Spinal cord (tissue), 10 donors: Measurements from ENCODE around the gene METAP1D. TPM values are rescaled to one million over a fixed set of nuclear protein-coding genes. Genes with fewer than 3 reads are reported as not detected.

Experiments
- DNase-seq, 6 donors: peaks; one replicate each; pipeline versions ENCODE4 v3.0.0 to v3.0.0-alpha.2; 2013 to 2015; ENCODE audit warnings: low spot score in 6 of 6, low read depth in 4 of 6
- H3K27ac ChIP-seq: one replicate; pipeline ENCODE4 v1.5.1; 2013; ENCODE audit warnings: low read depth, low read length, control low read depth
- H3K27me3 ChIP-seq: one replicate; pipeline ENCODE4 v1.6.1; 2013; ENCODE audit warnings: low read length; ENCODE audit not compliant: control insufficient read depth, insufficient read depth
- H3K36me3 ChIP-seq: one replicate; pipeline ENCODE4 v1.6.1; 2013; ENCODE audit warnings: low read length; ENCODE audit not compliant: control insufficient read depth, insufficient read depth
- H3K4me1 ChIP-seq: one replicate; pipeline ENCODE4 v1.6.1; 2013; ENCODE audit warnings: low read length; ENCODE audit not compliant: control insufficient read depth, insufficient read depth
- H3K4me3 ChIP-seq: one replicate; pipeline ENCODE4 v1.5.1; 2013; ENCODE audit warnings: low read depth, low read length, control low read depth
- H3K9me3 ChIP-seq: one replicate; pipeline ENCODE4 v1.6.1; 2013; ENCODE audit warnings: low read length; ENCODE audit not compliant: control insufficient read depth, insufficient read depth
- WGBS: methylation state at CpG from one replicate; pipeline ENCODE4 v1.1.5; 2013; ENCODE audit warnings: missing lambda C conversion rate; ENCODE audit not compliant: insufficient coverage; 5-methylcytosine and 5-hydroxymethylcytosine counted together
- polyA plus RNA-seq, 2 donors: library from polyadenylated mRNA; unstranded; fragments of 120-200 nt; gene quantifications; one replicate each; pipeline ENCODE4 v1.2.1, GENCODE V29; 2013; ENCODE audit not compliant: insufficient read length in 2 of 2
- total RNA-seq, 2 donors: library from RNA; depleted of rRNA in 1 of 2; stranded (reverse); fragments of 120-200 nt in 1 of 2; fragments of >200 nt in 1 of 2; gene quantifications; one replicate each; pipeline versions ENCODE4 v1.2.3 to v1.2.4, GENCODE V29; 2013 to 2014
- donor health status: healthy.

Gene METAP1D
- total and polyA plus RNA-seq, 4 donors = 9.6 to 13.0 (median 10.3) TPM

DNA sequence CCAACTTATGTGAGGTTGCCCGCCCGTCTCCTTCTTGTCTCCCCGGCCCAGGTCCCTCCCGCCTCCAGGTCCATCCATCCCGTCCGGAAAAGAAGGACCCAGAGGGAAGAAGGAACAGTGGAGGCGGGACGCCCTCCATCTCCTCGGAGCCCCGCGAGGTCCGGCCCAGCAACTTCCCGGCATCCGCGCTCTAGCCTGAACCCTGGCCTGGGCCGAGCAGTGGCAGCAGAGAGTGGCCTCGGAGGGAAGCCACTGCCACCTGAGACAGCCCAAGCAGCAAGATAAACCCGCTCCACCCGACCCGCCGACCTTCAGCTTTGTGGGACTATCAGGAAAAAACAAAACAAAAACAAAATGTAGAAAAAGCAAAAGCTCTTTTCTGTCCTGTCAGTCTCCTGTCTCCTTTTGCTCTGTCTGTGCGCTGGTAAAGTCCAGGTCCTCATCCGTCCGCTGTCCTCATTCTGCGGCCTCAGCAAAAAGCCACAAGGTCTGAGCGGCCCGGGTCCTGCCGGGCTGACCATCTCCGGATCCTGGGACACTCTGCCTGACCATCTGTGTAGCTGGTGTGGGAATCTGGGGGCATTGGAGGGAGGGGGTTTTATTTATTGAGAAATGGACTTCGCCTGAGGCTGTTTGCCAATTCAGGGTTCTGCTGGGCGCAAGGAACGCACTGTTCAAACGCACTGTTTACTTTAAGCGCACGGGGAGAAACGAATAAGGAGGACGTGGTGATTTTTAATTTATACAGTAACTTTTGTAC lies 88.7 kb downstream of the METAP1D start:
- Histone ChIP-seq H3K4me3 (no peak overlapping the region), H3K27ac (no peak overlapping the region), H3K27me3 (peaks cover 98% of the 10 kb centered on the region), H3K9me3 (no peaks in the 10 kb centered on the region), H3K4me1 (peaks cover 47% of the 10 kb centered on the region), H3K36me3 (no peaks in the 10 kb centered on the region)
- WGBS = 2% methylated on average over 34 of the region's 37 CpGs
- DNase-seq = peak in 2 of 6 donors; percentile 24 to 41

DNA sequence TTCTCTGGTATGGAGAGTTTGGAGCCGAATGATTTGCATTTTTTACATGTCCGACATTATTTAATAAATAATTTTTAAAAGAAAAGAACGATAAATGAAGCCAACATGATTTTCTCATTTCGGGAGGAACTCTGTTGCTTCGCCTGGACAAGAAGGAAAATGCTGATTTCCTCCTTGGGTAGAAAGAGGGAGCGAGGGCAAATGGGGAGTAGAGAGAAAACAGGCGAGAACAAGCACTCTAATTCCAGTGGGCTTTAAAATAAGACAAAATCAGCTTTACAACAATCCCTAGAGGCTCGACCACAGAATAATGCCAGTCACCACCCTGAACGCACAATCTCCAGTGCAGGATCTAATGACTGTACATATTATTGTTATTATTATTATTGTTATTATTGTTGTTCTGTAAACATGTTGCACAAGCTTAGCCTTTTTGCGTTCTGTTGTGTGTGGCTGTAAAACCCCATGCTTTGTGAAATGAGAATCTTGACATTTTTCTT lies 89.3 kb downstream of the METAP1D start:
- Histone ChIP-seq H3K27ac (no peak overlapping the region), H3K4me3 (no peak overlapping the region), H3K4me1 (peaks cover 44% of the 10 kb centered on the region), H3K36me3 (no peaks in the 10 kb centered on the region), H3K9me3 (no peaks in the 10 kb centered on the region), H3K27me3 (peaks cover 98% of the 10 kb centered on the region)
- WGBS = 0% methylated on average over 1 of the region's 10 CpGs
- peak in 1 of 6 donors; percentile 35 for DNase-seq

DNA sequence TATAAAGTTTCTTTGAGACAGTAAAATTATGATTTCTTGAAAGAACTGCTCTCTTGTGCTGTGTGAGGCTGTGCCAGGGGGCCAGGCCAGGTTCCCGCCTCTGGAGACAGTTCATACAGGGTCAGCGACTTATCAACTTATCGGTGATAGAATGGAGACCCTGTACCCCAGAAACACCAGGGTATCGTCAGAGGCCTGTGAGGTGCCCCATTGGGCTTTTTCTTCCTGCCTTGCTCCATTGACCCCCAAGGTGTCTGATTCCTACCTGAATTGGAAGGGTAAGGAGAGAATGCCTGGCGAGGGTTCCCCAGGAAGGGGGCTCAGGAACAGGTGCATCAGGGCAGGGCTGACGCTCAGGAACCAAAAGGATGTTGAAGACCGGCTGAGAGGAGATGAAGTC lies 89.9 kb downstream of the METAP1D start:
- H3K27me3 ChIP-seq = peaks cover 98% of the 10 kb centered on the region
- H3K9me3 ChIP-seq = no peaks in the 10 kb centered on the region
- peak in 1 of 6 donors; percentile 2 for DNase-seq
- 16% methylated on average over 6 of the region's 7 CpGs for WGBS
- H3K4me3 ChIP-seq = no peak overlapping the region
- H3K27ac ChIP-seq = no peak overlapping the region
- H3K4me1 ChIP-seq = peaks cover 44% of the 10 kb centered on the region
- no peaks in the 10 kb centered on the region for H3K36me3 ChIP-seq

DNA sequence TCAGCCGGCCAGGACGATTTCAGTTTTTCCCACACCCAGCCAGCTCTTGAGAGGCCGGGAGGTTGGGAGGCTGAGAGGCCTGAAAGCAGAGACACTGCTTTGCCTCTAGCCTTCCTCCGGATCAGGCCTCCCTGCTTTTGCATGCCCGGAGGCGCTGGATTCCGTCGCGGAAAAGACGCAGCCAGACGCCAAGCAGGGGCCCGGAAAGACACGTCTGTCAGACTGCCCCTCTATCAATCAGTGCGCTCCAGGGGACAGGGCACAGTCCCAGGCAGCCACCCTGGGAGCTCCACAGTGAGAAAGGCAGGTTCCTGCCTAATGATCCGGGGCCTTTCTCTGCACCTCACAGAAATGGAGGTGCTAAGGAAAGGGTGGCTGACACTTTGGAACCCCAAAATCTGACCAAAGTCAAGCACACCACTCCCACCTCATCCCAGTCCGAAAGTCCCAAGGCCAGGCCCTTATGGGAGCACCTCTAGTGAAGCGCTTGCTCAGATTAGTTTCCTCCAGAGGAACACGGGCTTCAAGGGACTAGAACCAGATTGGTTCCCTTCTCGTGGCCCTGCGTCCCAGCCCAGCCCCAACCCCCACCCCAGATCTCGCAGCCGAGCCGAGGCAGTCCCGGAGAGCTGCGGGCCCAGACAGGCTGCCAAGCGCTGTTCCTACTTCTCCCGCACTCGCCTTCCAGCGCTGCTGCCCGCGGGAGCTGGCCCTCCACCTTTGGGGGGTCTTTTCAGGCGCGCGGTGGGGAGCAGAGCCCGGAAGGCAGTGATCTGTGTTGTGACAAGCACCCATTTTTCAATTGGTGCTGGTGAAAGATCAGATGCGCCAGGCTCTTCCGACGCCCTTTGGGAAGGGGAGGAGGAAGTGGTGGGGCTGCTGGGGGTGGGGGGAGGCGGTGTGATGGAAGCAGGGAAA lies 90.5 kb downstream of the METAP1D start:
- H3K9me3 ChIP-seq = no peaks in the 10 kb centered on the region
- H3K4me3 ChIP-seq = no peak overlapping the region
- peak in 2 of 6 donors; percentile 5 to 20 for DNase-seq
- no peaks in the 10 kb centered on the region for H3K36me3 ChIP-seq
- WGBS = 2% methylated on average over 37 of the region's 39 CpGs
- H3K27ac ChIP-seq = no peak overlapping the region
- H3K27me3 ChIP-seq = peaks cover 98% of the 10 kb centered on the region
- peaks cover 44% of the 10 kb centered on the region for H3K4me1 ChIP-seq

DNA sequence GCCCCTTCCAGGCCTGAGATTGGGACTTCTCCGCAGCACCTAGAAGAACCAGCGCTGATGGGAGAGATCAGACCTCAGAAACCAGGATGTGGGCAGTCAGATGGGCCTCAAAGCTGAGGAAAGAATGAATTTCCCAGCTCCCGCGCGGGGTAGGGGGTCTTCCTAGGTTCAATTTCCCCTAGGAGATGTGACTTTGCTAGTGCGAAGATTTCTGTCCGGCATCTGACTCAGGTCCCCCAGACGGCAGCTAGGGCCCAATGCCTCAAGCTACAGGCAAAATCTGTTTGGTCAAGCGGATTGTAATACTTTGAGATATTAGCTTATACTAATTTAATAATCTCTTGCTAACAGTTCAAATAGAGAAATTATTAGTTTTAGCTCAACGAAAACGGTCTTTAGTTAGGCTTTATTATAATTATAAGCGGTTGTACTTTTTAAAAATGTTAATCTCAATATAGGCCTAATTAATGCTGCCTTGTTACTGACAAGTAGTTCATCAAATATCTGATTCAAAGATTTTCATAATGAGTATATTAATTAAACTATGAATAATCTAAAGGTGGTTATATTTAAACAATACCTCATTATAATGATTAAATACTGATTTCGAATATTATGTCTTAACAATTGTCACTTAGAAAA lies 91.4 kb downstream of the METAP1D start:
- 0% methylated on average over 2 of the region's 13 CpGs for WGBS
- Histone ChIP-seq H3K27ac (no peak overlapping the region), H3K4me1 (peaks cover 44% of the 10 kb centered on the region), H3K4me3 (no peak overlapping the region), H3K27me3 (peaks cover 98% of the 10 kb centered on the region), H3K36me3 (no peaks in the 10 kb centered on the region), H3K9me3 (no peaks in the 10 kb centered on the region)
- DNase-seq = peak in 2 of 6 donors; percentile 40 to 41

DNA sequence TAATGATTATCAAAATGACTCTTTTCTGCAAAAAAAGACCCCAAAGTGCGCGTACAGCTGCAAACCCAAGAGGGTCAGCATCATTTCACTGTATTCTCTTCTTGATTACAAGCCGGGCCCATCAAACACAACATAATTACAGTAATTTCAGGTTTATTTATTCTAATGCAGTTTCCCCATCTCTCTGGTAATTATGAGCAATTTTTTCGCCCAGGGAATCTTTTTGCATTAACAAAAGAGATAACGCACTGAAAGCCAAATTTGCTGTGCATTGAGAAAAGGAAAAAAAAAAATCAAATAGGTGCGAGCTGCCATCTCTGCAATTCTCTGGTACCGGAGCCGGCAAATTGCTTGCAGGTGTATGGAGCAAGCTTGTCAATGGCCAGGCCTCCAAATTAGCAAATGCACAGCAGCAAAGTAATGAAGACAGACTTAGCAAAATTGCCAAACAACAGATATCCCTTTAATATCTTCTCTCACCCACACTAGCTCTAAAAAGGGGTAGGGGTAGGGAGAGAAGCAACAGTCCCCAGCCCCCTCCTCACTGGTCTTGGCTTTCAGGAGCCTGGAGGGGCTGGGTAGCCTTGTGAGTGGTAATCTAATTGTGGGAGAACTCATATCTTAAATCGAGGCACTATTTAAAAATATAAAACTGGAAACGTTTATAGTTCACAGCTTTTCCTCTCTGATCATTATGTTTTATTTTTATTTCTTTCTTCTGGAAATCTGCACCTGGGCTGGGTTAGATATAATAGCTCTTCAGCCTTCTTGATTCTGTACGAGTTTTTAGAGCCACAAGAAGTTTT lies 92.2 kb downstream of the METAP1D start:
- no peak overlapping the region for H3K4me3 ChIP-seq
- peak in 2 of 6 donors; percentile 60 to 70 for DNase-seq
- peaks cover 44% of the 10 kb centered on the region for H3K4me1 ChIP-seq
- H3K27me3 ChIP-seq = peaks cover 98% of the 10 kb centered on the region
- WGBS = 5% methylated on average over 3 of the region's 11 CpGs
- H3K36me3 ChIP-seq = no peaks in the 10 kb centered on the region
- H3K9me3 ChIP-seq = no peaks in the 10 kb centered on the region
- no peak overlapping the region for H3K27ac ChIP-seq

DNA sequence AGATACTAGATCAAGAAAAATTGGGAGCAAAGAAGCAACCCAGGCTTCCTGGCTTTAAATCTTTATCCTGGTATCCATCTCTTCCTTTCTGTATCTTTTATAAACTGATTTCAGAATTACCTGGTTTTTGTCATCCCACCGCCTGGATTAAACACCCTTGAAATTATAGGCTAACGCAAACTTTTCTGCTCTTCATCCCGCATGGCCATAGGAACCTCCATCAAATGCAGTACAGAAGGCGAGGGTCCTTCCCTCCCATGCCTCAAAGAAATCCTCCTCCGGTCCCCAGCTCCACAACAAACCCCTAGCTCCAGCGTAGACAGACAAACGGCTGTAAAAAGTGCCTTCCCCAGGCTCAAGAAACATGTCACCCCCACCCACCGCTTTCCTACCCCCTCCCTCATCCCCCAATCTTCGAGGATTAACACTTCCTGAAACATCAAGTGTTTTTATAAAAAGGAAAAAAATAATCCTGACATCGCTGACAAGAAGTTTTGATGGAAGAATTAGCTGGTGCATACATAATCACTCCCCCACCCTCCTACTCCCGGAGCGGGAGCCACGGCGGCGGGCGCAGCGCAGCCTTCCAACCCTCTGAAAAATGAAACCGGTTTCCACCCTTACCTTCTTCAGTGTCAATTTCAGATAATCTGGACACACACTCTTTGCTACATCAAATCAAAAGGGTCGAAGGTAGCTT lies 93.1 kb downstream of the METAP1D start:
- H3K27ac ChIP-seq = no peak overlapping the region
- peaks cover 98% of the 10 kb centered on the region for H3K27me3 ChIP-seq
- 2% methylated on average over 9 of the region's 19 CpGs for WGBS
- DNase-seq = peak in 2 of 6 donors; percentile 30 to 39
- peaks cover 45% of the 10 kb centered on the region for H3K4me1 ChIP-seq
- no peaks in the 10 kb centered on the region for H3K36me3 ChIP-seq
- H3K4me3 ChIP-seq = no peak overlapping the region
- no peaks in the 10 kb centered on the region for H3K9me3 ChIP-seq

DNA sequence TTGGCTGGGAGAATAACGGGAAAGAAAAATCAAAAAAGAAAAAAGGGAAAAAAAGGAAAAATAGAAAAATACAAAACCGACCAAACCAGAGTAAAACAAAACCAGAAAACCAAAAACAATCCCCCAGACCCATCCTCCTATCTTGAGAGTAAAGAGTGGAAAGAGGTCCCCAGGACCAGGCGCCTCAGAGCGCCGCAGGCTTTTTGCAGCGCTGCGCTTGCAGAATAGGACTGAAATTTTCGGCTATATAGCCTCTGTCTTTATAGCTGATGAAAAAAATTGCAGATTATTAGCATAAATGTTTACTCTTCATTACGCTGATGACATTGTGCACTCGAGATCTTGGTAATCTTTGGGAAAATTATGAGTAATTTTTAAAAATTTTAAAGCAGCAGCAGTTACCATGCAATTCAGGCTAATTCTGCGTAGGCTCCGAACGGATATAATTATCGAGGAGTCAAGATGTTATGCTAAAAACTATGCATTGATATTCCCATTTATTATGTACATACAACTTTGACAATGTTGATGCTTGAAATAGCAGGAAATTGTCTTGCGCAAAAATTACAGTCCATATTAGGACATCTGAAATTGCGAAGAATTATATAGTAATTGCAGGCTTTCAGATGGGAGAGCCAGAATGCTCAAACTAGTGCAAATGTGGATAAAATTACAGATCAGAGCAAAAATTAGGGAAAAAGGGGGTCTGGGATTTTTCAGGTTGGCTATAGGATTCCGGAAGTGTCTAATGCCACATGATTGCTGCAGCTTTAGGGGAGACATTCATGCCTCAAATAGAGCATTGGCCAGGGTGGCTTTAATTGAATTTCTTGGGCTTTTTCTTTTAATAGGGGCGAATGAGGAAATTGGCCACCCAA lies 93.9 kb downstream of the METAP1D start:
- Histone ChIP-seq H3K4me1 (peaks cover 38% of the 10 kb centered on the region), H3K4me3 (no peak overlapping the region), H3K27ac (no peak overlapping the region), H3K27me3 (peaks cover 98% of the 10 kb centered on the region), H3K36me3 (no peaks in the 10 kb centered on the region), H3K9me3 (no peaks in the 10 kb centered on the region)
- peak in 2 of 6 donors; percentile 56 to 70 for DNase-seq
- WGBS = 5% methylated on average over 3 of the region's 18 CpGs
